GM12864 (cell line): Measurements from ENCODE around the gene RAB15.

ENCODE experiments used
- DNase-seq: peaks from one replicate; pipeline ENCODE4 v3.0.0-alpha.2; 2011; ENCODE audit warnings: low read depth
- H3K4me3 ChIP-seq: 2 replicates; pipeline ENCODE4 v1.5.1; 2011; ENCODE audit warnings: mild to moderate bottlenecking, low read depth, low read length, control low read depth
- CTCF ChIP-seq: IDR thresholded peaks from 2 replicates; pipeline ENCODE4 v1.5.1; 2011; ENCODE audit warnings: low read depth, mild to moderate bottlenecking, moderate library complexity, low read length, control low read depth, inconsistent platforms; ENCODE audit errors: missing control alignments

RAB15 gene

DNA sequence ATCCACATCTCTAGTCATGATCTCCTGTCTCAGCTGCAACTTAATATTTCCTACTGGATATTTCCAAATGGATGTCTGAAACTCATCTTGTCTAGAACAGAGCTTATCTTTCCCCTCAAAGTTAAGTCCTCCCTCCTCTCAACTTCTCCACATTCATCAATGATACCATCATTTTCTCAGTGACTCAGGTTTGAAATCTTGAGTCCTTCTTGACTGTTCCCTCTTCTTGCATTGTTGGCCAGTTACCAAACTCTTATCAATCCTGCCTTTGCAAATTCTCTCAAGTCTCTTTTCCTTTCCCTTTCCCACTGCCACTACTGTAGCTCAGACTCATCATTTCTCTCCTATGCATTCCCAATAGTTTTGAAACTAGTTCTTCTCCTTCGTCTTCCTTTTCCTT lies 72.2 kb downstream of the RAB15 start:
- H3K4me3 ChIP-seq = no peak overlapping the region
- TF ChIP-seq CTCF = no peak
- no peak for DNase-seq
